Calu3 (cell line): ENCODE data around the gene SPIRE1. TPM values are rescaled to one million over a fixed set of nuclear protein-coding genes. Genes with fewer than 3 reads are reported as not detected.

Experiments used
- BruUV-seq: library from RNA; stranded (reverse); fragments of 400-500 nt; replicated peaks from 2 replicates; lab custom pipeline; 2021; lab: Mats Ljungman, UMichigan
- CTCF ChIA-PET: fragments of 300-600 bp; sonication (Branson Sonifier 250); formaldehyde crosslinking; loops from one replicate; lab custom pipeline; 2022; ENCODE audit warnings: antibody characterized with exemption; lab: Charles Lee
- DNase-seq: peaks from one replicate; pipeline ENCODE4 v3.0.0; 2022
- H3K27ac Mint-ChIP-seq: one replicate; pipeline ENCODE4 v1.8.0; 2022; ENCODE audit warnings: mixed read lengths; ENCODE audit not compliant: unreplicated experiment
- H3K27me3 Mint-ChIP-seq: one replicate; pipeline ENCODE4 v1.8.0; 2022; ENCODE audit warnings: mixed read lengths; ENCODE audit not compliant: unreplicated experiment
- H3K36me3 Mint-ChIP-seq: one replicate; pipeline ENCODE4 v1.8.0; 2022; ENCODE audit warnings: mild to moderate bottlenecking, moderate library complexity, mixed read lengths; ENCODE audit not compliant: insufficient read depth, unreplicated experiment
- H3K4me1 Mint-ChIP-seq: one replicate; pipeline ENCODE4 v1.8.0; 2022; ENCODE audit warnings: mild to moderate bottlenecking, low read depth, mixed read lengths; ENCODE audit not compliant: unreplicated experiment
- H3K4me3 Mint-ChIP-seq: one replicate; pipeline ENCODE4 v1.8.0; 2022; ENCODE audit warnings: mild to moderate bottlenecking, low read depth, moderate library complexity, mixed read lengths; ENCODE audit not compliant: unreplicated experiment
- H3K9me3 Mint-ChIP-seq: one replicate; pipeline ENCODE4 v1.8.0; 2022; ENCODE audit warnings: low read depth, mixed read lengths; ENCODE audit not compliant: unreplicated experiment
- intact Hi-C: fragments of 100-400 bp; cut with micrococcal nuclease; formaldehyde crosslinking; loops from one replicate; pipeline ENCODE4 v1.10.0; 2022; ENCODE audit not compliant: unreplicated experiment
- total RNA-seq: library from RNA; stranded (reverse); gene quantifications from 2 replicates; pipeline ENCODE4 v1.2.3, GENCODE V29; 2022
- TF ChIP-seq, protein P1 (sequence below): fragments of 200-600 bp; IDR thresholded peaks from one replicate; pipeline ENCODE4 v1.8.0; 2022; ENCODE audit warnings: antibody characterized with exemption; ENCODE audit not compliant: unreplicated experiment

Gene SPIRE1
- total RNA-seq, 1 experiment from 2014 or later: 98.6 TPM

DNA sequence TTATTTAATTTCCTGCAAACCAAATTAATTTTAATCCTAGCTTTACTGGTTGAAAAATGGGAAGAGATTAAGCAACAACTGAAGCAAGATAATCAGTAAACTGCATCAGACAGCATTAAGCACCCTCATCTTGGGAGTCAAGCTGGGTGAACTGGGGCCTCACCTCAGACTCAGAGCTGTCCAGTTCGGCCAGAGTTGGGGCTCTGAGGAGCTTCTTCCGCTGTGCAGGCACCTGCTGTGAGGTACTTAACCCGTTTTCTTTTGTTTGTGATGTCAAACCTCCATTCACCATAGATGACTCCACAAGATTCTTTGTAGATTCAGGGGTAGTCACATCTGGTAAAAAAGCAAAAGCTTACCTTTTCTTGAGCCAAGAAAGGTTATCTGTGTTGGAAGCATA is 178.4 kb downstream of the SPIRE1 start:
- TF ChIP-seq, protein P1, sequence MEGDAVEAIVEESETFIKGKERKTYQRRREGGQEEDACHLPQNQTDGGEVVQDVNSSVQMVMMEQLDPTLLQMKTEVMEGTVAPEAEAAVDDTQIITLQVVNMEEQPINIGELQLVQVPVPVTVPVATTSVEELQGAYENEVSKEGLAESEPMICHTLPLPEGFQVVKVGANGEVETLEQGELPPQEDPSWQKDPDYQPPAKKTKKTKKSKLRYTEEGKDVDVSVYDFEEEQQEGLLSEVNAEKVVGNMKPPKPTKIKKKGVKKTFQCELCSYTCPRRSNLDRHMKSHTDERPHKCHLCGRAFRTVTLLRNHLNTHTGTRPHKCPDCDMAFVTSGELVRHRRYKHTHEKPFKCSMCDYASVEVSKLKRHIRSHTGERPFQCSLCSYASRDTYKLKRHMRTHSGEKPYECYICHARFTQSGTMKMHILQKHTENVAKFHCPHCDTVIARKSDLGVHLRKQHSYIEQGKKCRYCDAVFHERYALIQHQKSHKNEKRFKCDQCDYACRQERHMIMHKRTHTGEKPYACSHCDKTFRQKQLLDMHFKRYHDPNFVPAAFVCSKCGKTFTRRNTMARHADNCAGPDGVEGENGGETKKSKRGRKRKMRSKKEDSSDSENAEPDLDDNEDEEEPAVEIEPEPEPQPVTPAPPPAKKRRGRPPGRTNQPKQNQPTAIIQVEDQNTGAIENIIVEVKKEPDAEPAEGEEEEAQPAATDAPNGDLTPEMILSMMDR: no peak
- no peak for DNase-seq
- Mint-ChIP-seq H3K27me3 (no peaks in the 10 kb centered on the region), H3K9me3 (no peaks in the 10 kb centered on the region), H3K36me3 (peaks cover 26% of the 10 kb centered on the region), H3K4me3 (no peak overlapping the region), H3K27ac (no peak overlapping the region), H3K4me1 (no peaks in the 10 kb centered on the region)
- CTCF ChIA-PET: interaction anchor here (0.8 kb wide), 1 partner anchor 11 kb away, joined by 3 read pairs; no protein-coding TSS in a partner anchor
- intact Hi-C loops: no loop called here
- no TSS peak for BruUV-seq

DNA sequence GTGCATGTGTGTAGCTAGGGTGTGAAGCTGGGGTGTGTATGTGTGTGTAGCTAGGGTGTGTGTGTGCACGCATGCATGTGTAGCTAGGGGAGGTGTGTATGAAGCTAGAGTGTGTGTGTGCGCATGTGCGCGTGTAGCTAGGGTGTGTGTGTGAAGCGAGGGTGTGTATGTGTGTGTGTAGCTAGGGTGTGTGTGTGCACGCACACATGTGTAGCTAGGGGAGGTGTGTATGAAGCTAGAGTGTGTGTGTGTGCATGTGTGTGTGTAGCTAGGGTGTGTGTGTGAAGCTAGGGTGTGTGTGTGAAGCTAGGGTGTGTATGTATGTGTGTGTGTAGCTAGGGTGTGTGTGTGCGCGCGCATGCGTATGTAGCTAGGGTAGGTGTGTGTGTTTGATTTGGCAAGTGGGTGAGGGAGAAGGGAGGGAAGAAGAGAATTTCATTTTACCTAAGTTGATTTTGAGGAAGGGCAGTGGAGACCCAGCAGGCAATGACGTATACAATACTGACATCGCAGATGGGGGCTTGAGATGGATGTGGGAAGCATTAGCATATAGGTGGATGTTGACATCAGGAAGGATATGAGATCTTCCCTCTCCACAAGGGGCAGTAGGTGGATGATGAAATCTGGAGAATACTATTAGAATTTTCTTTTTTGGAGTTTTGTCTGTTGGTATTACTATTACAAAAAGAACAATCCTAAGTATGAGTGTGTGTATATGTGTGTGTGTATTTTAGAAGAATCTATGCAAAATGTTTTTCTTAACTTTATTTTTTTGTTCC is 179.4 kb downstream of the SPIRE1 start:
- no peak overlapping the region for H3K27ac Mint-ChIP-seq
- TF ChIP-seq, protein P1: no peak
- BruUV-seq: no TSS peak
- H3K4me1 Mint-ChIP-seq: no peaks in the 10 kb centered on the region
- H3K36me3 Mint-ChIP-seq: peaks cover 27% of the 10 kb centered on the region
- no peaks in the 10 kb centered on the region for H3K27me3 Mint-ChIP-seq
- H3K4me3 Mint-ChIP-seq: no peak overlapping the region
- no peak for DNase-seq
- intact Hi-C loops: no loop called here
- H3K9me3 Mint-ChIP-seq: no peaks in the 10 kb centered on the region
- CTCF ChIA-PET: no interaction called here

- BruUV-seq: no TSS peak
- Mint-ChIP-seq H3K27ac (no peak overlapping the region), H3K9me3 (no peaks in the 10 kb centered on the region), H3K27me3 (no peaks in the 10 kb centered on the region), H3K36me3 (peaks cover 27% of the 10 kb centered on the region), H3K4me1 (no peaks in the 10 kb centered on the region), H3K4me3 (no peak overlapping the region)
- TF ChIP-seq, protein P1: no peak
- DNase-seq: no peak
- intact Hi-C loops: no loop called here
- CTCF ChIA-PET: no interaction called here
Observed at GRCh38 chr18:12477606-12478005, 180.3 kb downstream of the SPIRE1 start.

DNA sequence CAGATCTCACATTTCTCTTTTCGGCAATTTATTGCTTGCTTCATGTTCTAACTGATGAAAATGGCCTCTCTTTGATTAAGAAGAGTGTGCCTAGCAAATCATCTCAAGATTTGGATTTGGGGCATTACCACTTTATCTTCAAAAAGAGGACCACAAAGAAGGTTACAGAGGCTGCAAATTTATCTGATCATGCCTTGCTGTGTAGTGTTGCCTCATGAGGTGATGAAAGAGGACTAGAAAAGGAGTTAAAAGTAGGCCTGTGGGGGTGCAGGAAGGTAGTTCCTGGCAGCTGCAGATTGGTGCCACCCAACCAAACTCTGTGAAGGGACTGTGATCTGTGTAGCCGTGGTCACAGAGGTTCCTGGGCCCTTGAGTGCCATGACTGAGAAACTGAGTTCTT is 181.0 kb downstream of the SPIRE1 start:
- H3K4me3 Mint-ChIP-seq: no peak overlapping the region
- DNase-seq: no peak
- intact Hi-C loops: no loop called here
- BruUV-seq: no TSS peak
- H3K27me3 Mint-ChIP-seq: no peaks in the 10 kb centered on the region
- peaks cover 27% of the 10 kb centered on the region for H3K36me3 Mint-ChIP-seq
- H3K4me1 Mint-ChIP-seq: no peaks in the 10 kb centered on the region
- TF ChIP-seq, protein P1: no peak
- CTCF ChIA-PET: no interaction called here
- no peaks in the 10 kb centered on the region for H3K9me3 Mint-ChIP-seq
- no peak overlapping the region for H3K27ac Mint-ChIP-seq
